ENCODE results near the gene MR1. TPM values are rescaled to one million over a fixed set of nuclear protein-coding genes. Genes with fewer than 3 reads are reported as not detected.

Gene MR1
- total and polyA plus RNA-seq, 9 donors: 6.9 to 53.6 (median 15.5) TPM

GRCh38 chr1:181080556-181080955, 46.8 kb downstream of the MR1 start:
- no peak for DNase-seq
- Histone ChIP-seq H3K9me3 (no peaks in the 10 kb centered on the region), H3K27me3 (no peaks in the 10 kb centered on the region), H3K4me3 (no peak overlapping the region), H3K4me1 (ENCODE audit: insufficient read depth) (no peaks in the 10 kb centered on the region), H3K36me3 (no peaks in the 10 kb centered on the region), H3K27ac (no peak overlapping the region)
- WGBS, 3 donors: 93 to 97% (median 95%) methylated on average over 4 of the region's 4 CpGs
- intact Hi-C loops (cut with DNase I): no loop called here
- TF ChIP-seq POLR2A (IDR thresholded peaks at IDR 0.05) (no peak), CTCF (IDR thresholded peaks at IDR 0.05) (no peak), EP300 (IDR thresholded peaks at IDR 0.05) (no peak)

- Histone ChIP-seq H3K27me3 (no peaks in the 10 kb centered on the region), H3K4me3 (no peak overlapping the region), H3K4me1 (ENCODE audit: insufficient read depth) (no peaks in the 10 kb centered on the region), H3K27ac (no peak overlapping the region), H3K9me3 (no peaks in the 10 kb centered on the region), H3K36me3 (no peaks in the 10 kb centered on the region)
- intact Hi-C loops (cut with DNase I): no loop called here
- WGBS, 3 donors: 43 to 58% (median 46%) methylated on average over 3 of the region's 3 CpGs
- DNase-seq: no peak
- TF ChIP-seq EP300 (IDR thresholded peaks at IDR 0.05): no peak
- TF ChIP-seq CTCF (IDR thresholded peaks at IDR 0.05): no peak
- TF ChIP-seq POLR2A (IDR thresholded peaks at IDR 0.05): no peak
These were observed 47.6 kb downstream of the MR1 start for GRCh38 chr1:181081395-181081794.

- intact Hi-C loops (cut with DNase I): no loop called here
- DNase-seq: peak in 1 of 5 donors; percentile 32
- no peaks in the 10 kb centered on the region for H3K4me1 ChIP-seq (ENCODE audit: insufficient read depth)
- H3K27me3 ChIP-seq: no peaks in the 10 kb centered on the region
- H3K4me3 ChIP-seq: no peak overlapping the region
- WGBS, 3 donors: 25 to 33% (median 29%) methylated on average over 6 of the region's 6 CpGs
- H3K36me3 ChIP-seq: no peaks in the 10 kb centered on the region
- no peak overlapping the region for H3K27ac ChIP-seq
- TF ChIP-seq CTCF (IDR thresholded peaks at IDR 0.05) (no peak), EP300 (IDR thresholded peaks at IDR 0.05) (no peak), POLR2A (IDR thresholded peaks at IDR 0.05) (no peak)
- H3K9me3 ChIP-seq: no peaks in the 10 kb centered on the region
These were observed 50.2 kb downstream of the MR1 start for GRCh38 chr1:181083842-181084605.

- 38 to 47% (median 46%) methylated on average over 4 of the region's 4 CpGs for WGBS, 3 donors
- Histone ChIP-seq H3K27me3 (no peaks in the 10 kb centered on the region), H3K27ac (no peak overlapping the region), H3K36me3 (no peaks in the 10 kb centered on the region), H3K4me1 (ENCODE audit: insufficient read depth) (no peaks in the 10 kb centered on the region), H3K9me3 (no peaks in the 10 kb centered on the region), H3K4me3 (no peak overlapping the region)
- intact Hi-C loops (cut with DNase I): no loop called here
- TF ChIP-seq CTCF (IDR thresholded peaks at IDR 0.05) (no peak), EP300 (IDR thresholded peaks at IDR 0.05) (no peak), POLR2A (IDR thresholded peaks at IDR 0.05) (no peak)
- DNase-seq: no peak
These were observed 50.8 kb downstream of the MR1 start for GRCh38 chr1:181084606-181084969.
